HG03039 (cell line): ENCODE data around the gene ZNF383.
"Not testable (repeated sequence)": the region's sequence is repeated elsewhere in the genome, so short reads cannot be mapped to it uniquely, and the experiment has no call there.

Experiments
- ATAC-seq: cut with Tn5 transposase; IDR thresholded peaks from one replicate; pipeline ENCODE4 v1.9.1; 2021; ENCODE audit warnings: mild to moderate bottlenecking, moderate library complexity; ENCODE audit not compliant: unreplicated experiment

Gene ZNF383

DNA sequence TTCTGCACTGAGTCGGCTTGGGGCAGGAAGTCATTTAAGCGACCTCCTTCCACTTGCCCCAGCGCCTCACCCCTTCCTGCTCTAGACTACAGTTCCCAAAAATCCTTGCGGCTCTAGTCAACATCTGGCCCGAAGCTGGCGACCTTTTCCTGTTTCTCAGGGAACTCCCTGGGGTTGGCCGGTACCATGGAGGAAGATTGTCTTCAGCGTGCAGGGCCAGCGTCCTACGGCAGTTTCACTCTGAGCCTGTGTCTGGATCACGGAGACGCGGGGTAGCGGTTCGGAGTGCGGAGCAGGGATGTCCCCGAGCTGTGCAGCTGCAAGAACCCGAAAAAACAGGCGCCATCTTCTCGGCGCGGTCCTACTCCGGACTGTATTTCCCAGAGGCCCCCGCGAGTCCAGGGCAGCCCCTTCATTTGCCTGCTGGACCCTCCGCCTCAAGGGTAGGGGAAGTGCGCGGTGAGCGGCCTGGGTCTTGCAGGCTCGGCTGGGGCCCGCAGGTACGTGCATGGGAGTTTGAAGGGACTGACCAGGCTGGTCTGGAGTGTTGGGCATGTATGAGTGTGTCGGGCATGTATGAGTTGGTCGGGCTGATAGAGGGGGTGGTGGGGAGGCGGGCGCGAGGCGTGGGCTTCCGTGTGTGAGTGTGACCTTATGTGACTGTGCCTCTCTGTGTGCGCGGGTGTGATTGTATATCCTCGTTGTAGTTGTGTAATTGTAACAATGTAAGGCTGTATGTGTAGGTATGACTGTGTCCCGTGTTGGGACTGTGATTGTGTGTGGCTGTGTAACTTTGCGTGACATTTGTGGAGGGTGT lies at the start of gene ZNF383:
ZNF383 (plus strand) TSS at position 440 of the 817 bp plus-strand sequence. CDS start 12,240 bp downstream, outside the sequence.
- peak; percentile 85 for ATAC-seq

GRCh38 chr19:37172368-37173366 lies 45.3 kb upstream of the ZNF383 start, which contains the start of gene ZNF585A:
Gene ZNF585A (minus strand): TSS chr19:37172695. CDS start chr19:37169910, 2,785 bp downstream.
- peak; percentile 93 for ATAC-seq

DNA sequence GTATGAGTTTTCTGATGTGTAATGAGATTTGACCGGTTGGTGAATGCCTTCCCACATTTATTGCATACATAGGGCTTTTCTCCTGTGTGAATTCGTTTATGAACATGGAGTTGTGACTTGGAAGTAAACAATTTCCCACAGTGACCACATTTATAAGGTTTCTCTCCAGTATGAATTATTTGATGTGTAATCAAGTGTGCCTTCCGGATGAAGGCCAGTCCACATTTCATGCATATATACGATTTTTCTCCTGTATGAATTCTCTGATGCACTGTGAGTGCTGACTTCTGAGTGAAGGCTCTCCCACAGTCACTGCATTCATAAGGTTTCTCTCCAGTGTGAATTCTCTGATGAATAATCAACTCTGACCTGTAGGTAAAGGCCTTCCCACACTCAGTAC lies 31.9 kb upstream of the ZNF383 start:
- ATAC-seq = not testable (repeated sequence)

DNA sequence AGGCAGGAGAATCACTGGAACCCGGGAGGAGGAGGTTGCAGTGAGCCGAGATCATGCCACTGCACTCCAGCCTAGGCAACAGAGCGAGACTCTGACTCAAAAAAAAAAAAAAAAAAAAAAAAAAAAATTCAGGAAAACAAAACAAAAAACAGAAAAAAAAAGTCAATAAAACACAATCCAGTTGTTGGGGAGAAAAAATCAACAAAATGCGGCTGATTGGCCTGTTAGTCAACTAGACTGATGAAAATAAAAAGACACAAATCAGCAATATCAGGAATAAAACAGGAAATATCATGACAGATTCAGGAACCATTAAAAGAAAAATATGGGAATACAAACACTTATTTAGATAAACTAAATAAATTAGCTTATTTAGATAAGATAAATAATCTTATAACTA lies 22.8 kb upstream of the ZNF383 start:
- ATAC-seq = not testable (repeated sequence)

- not testable (repeated sequence) for ATAC-seq
Measured at GRCh38 chr19:37197115-37197514, 20.9 kb upstream of the ZNF383 start.

DNA sequence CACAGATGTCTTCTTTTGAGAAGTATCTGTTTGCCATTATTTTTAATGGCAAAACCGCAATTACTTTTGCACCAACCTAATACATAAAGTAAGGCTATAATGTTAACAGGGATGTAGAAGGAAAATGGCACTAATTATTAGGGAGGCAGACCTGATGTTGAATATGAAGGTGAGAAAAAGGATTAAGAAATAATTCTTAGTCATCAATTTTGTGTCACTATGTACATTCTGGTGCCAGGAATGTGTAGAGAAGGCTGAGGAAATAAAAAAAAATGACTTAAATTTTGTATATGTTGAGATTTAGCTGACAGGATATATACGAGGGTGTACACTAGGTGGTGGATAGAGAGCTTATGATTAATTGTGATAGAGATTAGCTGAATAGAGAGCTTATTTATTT lies 20.2 kb upstream of the ZNF383 start:
- no peak for ATAC-seq

DNA sequence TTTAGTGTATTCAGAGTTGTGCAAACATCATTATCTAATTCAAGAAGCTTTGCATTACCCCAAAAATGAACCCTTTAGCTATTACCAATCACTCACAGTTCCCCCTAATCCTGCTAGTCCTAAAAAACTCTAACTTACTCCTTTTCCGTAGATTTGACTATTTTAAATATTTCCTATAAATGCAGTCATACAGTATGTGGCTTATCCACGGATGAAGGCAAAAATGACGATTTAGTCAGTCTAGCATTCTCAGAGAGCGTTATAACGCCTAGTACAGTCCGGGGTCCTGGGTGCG lies 587 bp upstream of the ZNF383 start:
- ATAC-seq = no peak

GRCh38 chr19:37218592-37218935 lies 550 bp downstream of the ZNF383 start:
- no peak for ATAC-seq

GRCh38 chr19:37220383-37220782 lies 2.4 kb downstream of the ZNF383 start:
- ATAC-seq = no peak

GRCh38 chr19:37221136-37221535 lies 3.1 kb downstream of the ZNF383 start:
- ATAC-seq = no peak

DNA sequence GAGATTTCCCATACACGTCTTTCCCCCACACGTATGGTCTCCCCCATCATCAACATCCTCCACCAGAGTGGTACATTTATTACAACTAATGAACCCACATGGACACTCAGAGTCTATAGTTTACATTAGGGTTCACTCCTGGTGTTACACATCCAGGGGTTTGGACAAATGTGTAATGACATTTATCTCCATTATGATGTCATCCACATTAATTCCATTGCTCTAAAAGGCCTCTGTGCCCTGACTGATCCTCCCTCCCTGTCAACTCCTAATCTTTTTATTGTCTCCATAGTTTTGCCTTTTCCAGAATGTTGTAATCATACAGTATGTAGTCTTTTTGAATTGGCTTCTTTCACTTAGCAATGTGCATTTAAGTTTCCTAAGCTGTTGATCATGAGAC lies 8.2 kb downstream of the ZNF383 start:
- no peak for ATAC-seq

DNA sequence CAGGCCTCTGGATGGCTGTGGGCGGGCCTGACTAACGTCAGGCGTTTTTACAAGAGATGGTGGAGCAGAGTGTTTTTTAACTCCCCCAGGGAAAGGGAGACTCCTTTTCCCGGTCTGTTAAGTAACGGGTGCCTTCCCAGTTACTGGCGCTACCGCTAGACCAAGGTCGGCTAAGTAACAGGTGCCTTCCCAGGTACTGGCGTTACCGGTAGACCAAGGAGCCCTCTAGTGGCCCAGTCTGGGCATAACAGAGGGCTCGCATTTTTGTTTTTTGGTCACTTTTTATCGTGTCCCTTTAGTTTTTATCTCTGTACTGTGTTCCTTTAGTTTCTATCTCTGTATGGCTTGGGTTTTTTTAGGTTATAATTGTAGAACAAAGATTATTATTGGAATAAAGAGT lies 10.0 kb downstream of the ZNF383 start:
- ATAC-seq = no peak

- ATAC-seq = no peak
Measured at GRCh38 chr19:37243206-37243632, 25.2 kb downstream of the ZNF383 start.

GRCh38 chr19:37251308-37252229 lies 33.6 kb downstream of the ZNF383 start:
- no peak for ATAC-seq

DNA sequence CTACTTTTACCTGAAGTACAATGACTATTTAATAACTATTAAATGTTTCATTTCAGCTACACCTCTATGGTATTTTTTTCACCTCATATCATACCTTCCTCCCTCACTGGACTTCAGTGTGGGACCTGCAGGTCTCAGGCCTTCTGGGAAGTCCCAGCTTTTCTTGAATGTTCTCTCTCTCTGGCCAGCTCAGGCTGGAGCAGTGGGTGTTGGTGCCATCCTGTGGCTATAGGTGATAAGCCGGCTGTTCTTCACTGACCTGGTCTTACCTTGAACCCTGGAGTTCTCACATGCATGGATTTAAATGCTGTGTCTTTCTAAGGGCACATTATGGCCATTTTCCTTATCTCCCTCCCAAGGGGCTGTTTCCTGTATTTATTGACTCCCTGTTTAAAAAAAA lies 45.0 kb downstream of the ZNF383 start:
- not testable (repeated sequence) for ATAC-seq

- ATAC-seq = not testable (repeated sequence)
Measured at GRCh38 chr19:37267005-37267404, 49.0 kb downstream of the ZNF383 start.

DNA sequence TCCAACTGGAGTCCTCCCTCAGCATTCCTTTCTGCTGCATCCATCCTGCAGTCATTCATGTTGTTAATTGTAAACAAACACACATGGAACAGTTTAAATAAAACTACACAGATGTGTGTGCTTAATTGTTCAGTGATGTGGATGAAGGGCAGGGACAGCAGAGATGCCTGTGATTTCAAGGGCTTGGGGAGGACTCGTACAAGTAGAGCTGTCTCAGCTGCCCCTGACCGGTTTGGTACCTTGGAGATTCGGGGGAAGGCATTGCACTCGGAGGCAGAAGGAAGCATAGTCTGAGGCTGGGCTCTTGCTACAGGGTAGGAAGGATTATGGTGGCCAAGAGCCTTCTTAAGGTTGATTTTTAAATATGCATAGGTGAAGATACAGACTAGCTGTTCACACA lies 49.7 kb downstream of the ZNF383 start:
- ATAC-seq = not testable (repeated sequence)

DNA sequence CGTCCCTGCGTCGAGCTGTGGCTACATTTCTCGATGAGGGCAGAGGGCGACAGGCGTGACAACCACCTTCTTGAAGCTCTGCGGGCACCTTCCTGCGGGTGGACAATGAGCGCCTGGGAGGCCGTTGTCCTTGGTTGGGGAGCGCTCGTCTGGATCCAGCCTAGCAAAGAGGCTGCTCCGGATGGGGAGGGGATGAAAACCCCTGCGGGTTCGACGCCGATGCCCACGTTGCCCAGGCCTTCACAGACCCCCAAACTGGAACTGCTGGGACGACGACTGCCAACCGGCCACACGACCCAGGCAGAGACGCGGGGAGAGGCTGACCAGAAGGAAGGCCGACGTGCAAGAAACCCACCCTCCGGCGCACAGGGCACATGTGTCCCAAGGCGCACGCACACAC lies 62.6 kb downstream of the ZNF383 start:
- ATAC-seq = not testable (repeated sequence)

DNA sequence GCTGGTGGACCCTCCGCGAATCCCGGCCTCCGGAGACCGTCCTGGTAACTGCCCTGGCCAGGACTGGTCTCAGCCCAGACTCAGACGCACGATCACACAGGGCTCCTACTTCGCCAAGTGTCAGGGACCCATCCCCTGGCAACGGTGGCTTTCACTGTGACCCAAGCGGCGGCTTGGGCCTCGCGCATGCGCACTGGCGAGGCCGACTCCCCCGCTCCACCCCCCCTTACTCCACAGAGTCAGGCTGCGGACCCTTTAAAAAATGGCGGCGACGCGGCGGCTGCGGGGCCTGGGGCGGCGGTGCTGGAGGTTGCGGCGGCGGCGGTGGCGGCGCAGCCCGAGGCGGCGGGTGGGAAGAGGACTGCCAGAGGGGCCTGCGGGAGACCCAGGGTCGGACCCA lies 66.0 kb downstream of the ZNF383 start:
- not testable (repeated sequence) for ATAC-seq

DNA sequence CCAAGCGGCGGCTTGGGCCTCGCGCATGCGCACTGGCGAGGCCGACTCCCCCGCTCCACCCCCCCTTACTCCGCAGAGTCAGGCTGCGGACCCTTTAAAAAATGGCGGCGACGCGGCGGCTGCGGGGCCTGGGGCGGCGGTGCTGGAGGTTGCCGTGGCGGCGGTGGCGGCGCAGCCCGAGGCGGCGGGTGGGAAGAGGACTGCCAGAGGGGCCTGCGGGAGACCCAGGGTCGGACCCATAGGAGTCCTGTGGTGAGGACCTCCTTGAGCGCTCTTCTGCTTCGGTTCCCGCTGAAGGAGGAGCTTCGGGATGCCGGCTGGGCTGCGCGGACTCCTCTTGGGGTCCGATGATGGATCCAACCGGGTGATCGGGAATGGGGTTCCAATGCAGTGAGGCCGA lies 71.2 kb downstream of the ZNF383 start:
- not testable (repeated sequence) for ATAC-seq
